Skeletal muscle satellite cell (primary cell): ENCODE measurements around the gene ELAVL2.

Source experiments
- H3K27me3 ChIP-seq: 2 replicates; pipeline ENCODE4 v1.7.0; 2013; ENCODE audit warnings: low read length; ENCODE audit not compliant: control insufficient read depth, insufficient read depth
- H3K36me3 ChIP-seq: 2 replicates; pipeline ENCODE4 v1.7.0; 2013; ENCODE audit warnings: mild to moderate bottlenecking, control low read depth, low read length; ENCODE audit not compliant: insufficient read depth
- H3K4me1 ChIP-seq: 2 replicates; pipeline ENCODE4 v1.7.0; 2013; ENCODE audit warnings: low read length; ENCODE audit not compliant: control insufficient read depth, insufficient read depth
- H3K4me2 ChIP-seq: 2 replicates; pipeline ENCODE4 v1.7.0; 2013; ENCODE audit warnings: mild to moderate bottlenecking, low read length
- H3K4me3 ChIP-seq: 2 replicates; pipeline ENCODE4 v1.7.0; 2013; ENCODE audit warnings: low read length
- H3K9ac ChIP-seq: 2 replicates; pipeline ENCODE4 v1.7.0; 2013; ENCODE audit warnings: mild to moderate bottlenecking, low read depth, low read length, moderate library complexity
- H3K9me3 ChIP-seq: replicated peaks from 2 replicates; pipeline ENCODE4 v1.7.0; 2013; ENCODE audit warnings: mild to moderate bottlenecking, control low read depth, low read length

Gene ELAVL2

GRCh38 chr9:23644896-23645295 is 181.1 kb downstream of the ELAVL2 start:
- Histone ChIP-seq H3K4me3 (no peak overlapping the region), H3K4me1 (no peaks in the 10 kb centered on the region), H3K27me3 (no peaks in the 10 kb centered on the region)

GRCh38 chr9:23644326-23644725 is 181.7 kb downstream of the ELAVL2 start:
- H3K4me3 ChIP-seq: no peak overlapping the region
- H3K9ac ChIP-seq: no peak overlapping the region
- no peaks in the 10 kb centered on the region for H3K9me3 ChIP-seq
- H3K27me3 ChIP-seq: no peaks in the 10 kb centered on the region
- no peaks in the 10 kb centered on the region for H3K36me3 ChIP-seq
- H3K4me1 ChIP-seq: no peaks in the 10 kb centered on the region
- H3K4me2 ChIP-seq: no peak overlapping the region

More at GRCh38 chr9:23644896-23645295, 181.1 kb downstream of the ELAVL2 start:
- Histone ChIP-seq H3K9me3 (no peaks in the 10 kb centered on the region), H3K4me2 (no peak overlapping the region), H3K9ac (no peak overlapping the region), H3K36me3 (no peaks in the 10 kb centered on the region)

GRCh38 chr9:23643656-23644258 is 182.3 kb downstream of the ELAVL2 start:
- no peaks in the 10 kb centered on the region for H3K9me3 ChIP-seq
- no peak overlapping the region for H3K9ac ChIP-seq
- no peak overlapping the region for H3K4me3 ChIP-seq
- no peaks in the 10 kb centered on the region for H3K27me3 ChIP-seq
- H3K36me3 ChIP-seq: no peaks in the 10 kb centered on the region
- no peaks in the 10 kb centered on the region for H3K4me1 ChIP-seq
- no peak overlapping the region for H3K4me2 ChIP-seq
